Epidermal melanocyte (primary cell): ENCODE measurements around the gene ACACB.

Experiments used
- DNase-seq: peaks from one replicate; pipeline ENCODE4 v3.0.0; 2011; ENCODE audit warnings: low spot score; ENCODE audit not compliant: insufficient read length

The ACACB gene

DNA sequence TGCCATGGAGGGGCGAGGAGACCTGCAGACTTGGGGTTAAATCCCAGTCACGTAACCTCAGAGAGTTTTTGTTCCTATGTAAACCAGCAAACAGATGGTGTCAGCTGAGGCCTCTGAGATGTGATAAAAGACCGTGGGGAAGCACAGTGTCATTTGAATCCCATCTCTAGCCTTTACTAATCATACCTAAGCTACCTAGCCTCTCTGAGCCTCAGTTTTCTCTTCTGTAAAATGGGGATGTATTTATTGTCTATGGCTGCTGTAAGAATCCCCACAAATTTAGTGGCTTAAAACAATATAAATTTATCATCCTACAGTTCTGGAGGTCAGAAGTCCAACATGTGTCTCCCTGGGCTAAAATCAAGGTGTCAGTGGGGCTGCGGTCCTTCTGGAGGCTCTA lies 158.8 kb downstream of the ACACB start:
- no peak for DNase-seq

GRCh38 chr12:109276160-109276559 lies 159.8 kb downstream of the ACACB start:
- DNase-seq, result no peak

- DNase-seq, result no peak
Observed at GRCh38 chr12:109277255-109277898, 161.0 kb downstream of the ACACB start.

DNA sequence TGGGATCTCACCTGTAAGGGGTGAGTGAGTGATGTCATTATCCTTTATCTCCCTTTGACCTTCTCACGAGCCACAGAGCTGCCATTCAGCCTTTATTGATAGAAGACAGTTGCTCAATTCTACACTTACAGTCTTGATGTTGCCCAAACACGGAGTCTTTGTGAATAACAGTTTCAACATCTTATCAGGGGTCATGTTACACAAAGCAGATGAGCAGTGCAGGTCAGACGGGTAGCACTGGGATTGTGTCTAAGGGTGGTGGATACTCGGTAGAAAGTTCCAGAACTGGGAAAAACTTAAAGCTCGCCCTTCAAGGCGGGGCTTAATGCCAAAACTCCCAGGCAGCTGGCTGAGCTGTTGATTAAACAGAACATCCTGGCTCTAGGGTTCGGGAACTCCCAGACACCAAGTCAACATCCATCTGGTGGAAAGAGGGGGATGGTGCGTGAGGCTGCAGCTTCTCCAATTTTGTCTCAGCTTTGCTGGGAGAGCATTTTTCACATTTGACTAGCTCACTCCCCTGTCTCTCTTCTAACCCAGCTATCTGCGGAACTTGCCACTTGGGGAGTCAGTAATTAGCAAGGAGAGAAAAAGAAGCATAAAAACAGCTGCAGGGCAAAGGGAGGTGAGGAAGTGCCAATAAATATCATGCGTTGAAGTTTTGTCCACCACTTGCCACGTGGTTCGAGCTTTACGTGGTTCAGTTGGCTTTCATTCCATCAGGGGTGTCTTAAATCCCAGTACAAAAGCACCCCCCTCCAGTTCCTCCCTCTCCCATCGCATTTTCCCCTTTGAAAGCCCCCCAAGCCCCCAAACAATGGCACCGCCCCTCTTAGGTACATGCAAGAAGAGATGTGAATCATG lies 161.7 kb downstream of the ACACB start:
- no peak for DNase-seq

DNA sequence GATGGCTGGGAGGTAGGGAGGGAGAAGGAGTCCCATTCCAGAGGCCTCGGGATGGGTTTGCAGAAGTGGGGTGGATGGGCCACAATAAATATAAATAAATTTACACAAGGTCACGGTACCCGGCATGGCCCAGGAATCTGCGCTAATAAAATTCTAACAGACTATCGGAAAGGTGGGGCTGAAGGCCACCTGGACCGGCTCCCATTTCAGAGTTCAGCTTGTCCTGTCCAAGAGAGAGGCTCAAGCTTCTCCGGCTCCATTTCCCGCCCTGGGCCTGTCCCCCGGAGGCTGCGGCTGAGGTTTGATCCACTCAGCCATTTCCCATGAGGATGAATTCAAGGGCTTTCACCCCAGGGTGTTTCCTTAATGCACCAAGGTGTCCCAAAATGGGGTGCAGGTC lies 162.5 kb downstream of the ACACB start:
- no peak for DNase-seq

- no peak for DNase-seq
Observed at GRCh38 chr12:109279525-109279924, 163.1 kb downstream of the ACACB start.

GRCh38 chr12:109281452-109281851 lies 165.1 kb downstream of the ACACB start:
- no peak for DNase-seq

GRCh38 chr12:109284392-109284791 lies 168.0 kb downstream of the ACACB start:
- no peak for DNase-seq

GRCh38 chr12:109286252-109286651 lies 169.9 kb downstream of the ACACB start:
- DNase-seq, result no peak

DNA sequence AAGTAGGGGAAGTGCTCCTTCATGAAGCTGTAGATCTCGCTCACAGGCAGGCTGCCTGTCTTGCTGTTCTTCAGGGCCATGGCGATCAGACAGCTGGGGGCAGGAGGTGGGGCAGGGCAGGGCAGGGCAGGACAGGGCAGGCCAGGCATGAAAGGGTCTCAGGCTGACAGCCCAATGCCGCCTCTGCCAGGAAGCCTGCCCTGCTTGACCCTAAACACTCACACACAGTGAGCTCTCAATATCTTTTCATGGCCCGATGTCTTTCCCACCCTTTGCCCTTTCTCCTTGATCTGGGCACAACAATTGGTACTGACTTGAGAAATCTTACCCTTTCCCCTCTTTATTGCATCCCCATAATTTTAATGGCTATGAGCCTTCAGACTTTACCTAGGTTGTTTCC lies 170.3 kb downstream of the ACACB start:
- DNase-seq, result no peak

DNA sequence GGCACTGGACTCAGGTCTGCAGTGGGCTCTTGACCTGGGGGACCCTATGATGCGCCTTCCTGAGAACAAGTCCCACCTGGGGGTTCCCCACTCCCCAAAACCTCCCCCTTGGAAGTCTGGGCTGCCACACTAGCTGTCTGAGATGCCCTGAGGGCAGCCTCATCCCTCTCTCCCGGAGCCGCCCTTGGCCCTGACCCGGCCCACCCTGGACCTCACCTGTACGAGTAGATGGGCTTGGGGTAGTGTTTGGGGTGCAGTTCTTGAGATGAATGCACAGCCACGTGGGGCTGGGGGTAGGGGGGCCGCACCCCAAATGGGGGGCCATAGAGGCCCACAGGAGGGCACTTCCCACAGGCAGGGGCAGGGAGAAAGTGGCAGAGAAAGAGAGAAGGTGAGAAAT lies 170.8 kb downstream of the ACACB start:
- DNase-seq, result no peak

- no peak for DNase-seq
Observed at GRCh38 chr12:109287811-109288469, 171.6 kb downstream of the ACACB start.

DNA sequence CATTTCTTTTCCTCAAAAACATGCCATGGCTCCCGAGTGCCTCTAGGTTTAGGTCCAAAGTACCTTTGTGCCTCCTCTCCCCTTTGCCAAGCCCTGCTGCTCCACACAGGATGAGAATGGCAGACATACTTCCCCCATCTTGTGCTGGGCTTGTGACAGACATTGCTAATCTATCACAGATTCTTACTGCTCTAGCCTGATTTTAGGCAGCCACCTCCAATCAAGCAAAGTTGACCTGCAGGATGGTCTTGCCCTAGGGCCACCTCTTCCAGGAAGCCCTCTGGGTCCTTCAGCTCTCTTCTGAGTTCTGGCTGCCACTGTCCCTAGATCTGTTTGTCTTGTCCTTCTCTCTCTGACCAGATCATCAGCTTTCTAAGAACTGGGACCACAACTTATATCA lies 172.2 kb downstream of the ACACB start:
- no peak for DNase-seq

- no peak for DNase-seq
Observed at GRCh38 chr12:109289004-109289403, 172.6 kb downstream of the ACACB start.

DNA sequence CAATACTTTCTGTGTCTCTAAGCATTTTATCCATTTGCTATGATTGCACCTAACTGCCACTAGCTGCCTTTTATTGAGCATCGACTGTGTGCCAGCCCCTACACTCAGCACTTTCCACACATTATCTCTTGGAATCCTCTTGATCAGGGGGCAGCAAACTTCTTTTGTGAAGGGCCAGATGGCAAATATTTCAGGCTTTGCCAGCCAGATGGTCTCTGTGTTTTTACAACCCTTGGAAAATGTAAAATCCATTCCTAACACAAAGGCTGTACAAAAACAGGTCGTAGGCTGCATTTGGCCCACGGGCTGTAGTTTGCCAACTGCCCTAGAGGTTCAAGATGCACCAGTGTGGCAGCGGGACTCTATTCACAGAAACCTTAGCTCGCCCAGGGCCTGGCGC lies 173.2 kb downstream of the ACACB start:
- no peak for DNase-seq

- no peak for DNase-seq
Observed at GRCh38 chr12:109290061-109290460, 173.7 kb downstream of the ACACB start.

- DNase-seq, result no peak
Observed at GRCh38 chr12:109291117-109291516, 174.7 kb downstream of the ACACB start.

GRCh38 chr12:109291521-109292341 lies 175.3 kb downstream of the ACACB start:
- DNase-seq, result peak; percentile 37

GRCh38 chr12:109292342-109292711 lies 175.9 kb downstream of the ACACB start:
- DNase-seq, result no peak

- no peak for DNase-seq
Observed at GRCh38 chr12:109293106-109293505, 176.7 kb downstream of the ACACB start.

- DNase-seq, result no peak
Observed at GRCh38 chr12:109294286-109294796, 178.0 kb downstream of the ACACB start.
